Spleen (tissue), 7 donors: ENCODE data around the gene PHF21A.

Experiments used
- CTCF ChIP-seq, 11 experiments: fragments of 200-600 bp in 7 of 11; fragments of 450-650 bp in 4 of 11; sonication (generic) in 4 of 11; IDR thresholded peaks in 8 of 11; conservative IDR thresholded peaks in 3 of 11; 1 replicate in 7 of 11; 2 replicates in 4 of 11; pipeline versions ENCODE4 v1.4.0 to v1.8.0; 2016 to 2021; ENCODE audit warnings: antibody characterized with exemption in 11 of 11, inconsistent platforms in 4 of 11, mild to moderate bottlenecking in 1 of 11
- POLR2A ChIP-seq, 3 donors: fragments of 450-650 bp; IDR thresholded peaks; one replicate each; pipeline ENCODE4 v1.5.1; 2017; ENCODE audit warnings: antibody characterized with exemption in 3 of 3, mild to moderate bottlenecking in 1 of 3
- donor health status: DM: no; HTN: no; CAD: no; lungs with moderate emphysema.
- donor health status: DM: no; HTN: no; CAD: no.
- donor health status: DM: no; HTN: no; CAD: no.

GRCh38 chr11:45973601-45974000 lies 147.7 kb downstream of the PHF21A start:
- TF ChIP-seq CTCF (IDR thresholded peaks at IDR 0.05 in 8 of 11, conservative IDR thresholded peaks at IDR 0.05 in 3 of 11) (no peak), POLR2A (IDR thresholded peaks at IDR 0.05) (no peak)
